CD4-positive, alpha-beta T cell (primary cell): ENCODE data around the gene FGFBP2. TPM values are rescaled to one million over a fixed set of nuclear protein-coding genes. Genes with fewer than 3 reads are reported as not detected.
A peak's percentile ranks its signal among the peaks of the same experiment; 100 is the strongest.

ENCODE experiments used
- ATAC-seq: fragments of 200-7000 bp; cut with Tn5 transposase; one replicate; pipeline ENCODE4 v1.10.0; 2022; ENCODE audit warnings: mild to moderate bottlenecking; ENCODE audit not compliant: poor library complexity
- CTCF ChIA-PET: fragments of 350-600 bp; sonication (Branson Sonifier 250); formaldehyde crosslinking; loops from one replicate; lab custom pipeline; 2021; ENCODE audit warnings: antibody characterized with exemption, inconsistent platforms; lab: Charles Lee
- POLR2A ChIA-PET: fragments of 350-600 bp; sonication (Branson Sonifier 250); formaldehyde crosslinking; loops from one replicate; lab custom pipeline; 2021; ENCODE audit warnings: antibody characterized with exemption, inconsistent platforms; lab: Charles Lee
- DNase-seq, 14 experiments: peaks; one replicate each; pipeline ENCODE4 v3.0.0-alpha.2; 2013 to 2020; ENCODE audit warnings: mixed read lengths in 2 of 14
- H3K27ac ChIP-seq, 2 donors: one replicate each; pipeline versions ENCODE4 v1.5.1 to v1.7.0; 2013; ENCODE audit warnings: low read length in 2 of 2, low read depth in 1 of 2, mild to moderate bottlenecking in 1 of 2
- H3K27me3 ChIP-seq, 2 experiments: 1 replicate in 1 of 2; 2 replicates in 1 of 2; pipeline versions ENCODE4 v1.6.1 to v1.7.0; 2013; ENCODE audit warnings: low read length in 2 of 2, control low read depth in 1 of 2, mild to moderate bottlenecking in 1 of 2, moderate library complexity in 1 of 2; ENCODE audit not compliant: insufficient read depth in 2 of 2, control insufficient read depth in 1 of 2
- H3K36me3 ChIP-seq: one replicate; pipeline ENCODE4 v1.6.1; 2013; ENCODE audit warnings: low read length, control low read depth; ENCODE audit not compliant: insufficient read depth
- H3K4me1 ChIP-seq: one replicate; pipeline ENCODE4 v1.6.1; 2013; ENCODE audit warnings: low read length, control low read depth; ENCODE audit not compliant: insufficient read depth
- H3K4me3 ChIP-seq: one replicate; pipeline ENCODE4 v1.5.1; 2013; ENCODE audit warnings: mild to moderate bottlenecking, low read length, moderate library complexity
- H3K9me3 ChIP-seq, 2 experiments: 1 replicate in 1 of 2; 2 replicates in 1 of 2; pipeline versions ENCODE4 v1.6.1 to v1.7.0; 2013; ENCODE audit warnings: low read length in 2 of 2, mild to moderate bottlenecking in 2 of 2, control low read depth in 1 of 2, moderate library complexity in 1 of 2; ENCODE audit not compliant: control insufficient read depth in 1 of 2, insufficient read depth in 1 of 2
- H3K27ac Mint-ChIP-seq: one replicate; pipeline ENCODE4 v1.8.0; 2020; ENCODE audit warnings: mixed read lengths
- H3K27me3 Mint-ChIP-seq: one replicate; pipeline ENCODE4 v1.8.0; 2021; ENCODE audit warnings: mixed read lengths
- H3K36me3 Mint-ChIP-seq: one replicate; pipeline ENCODE4 v1.8.0; 2021; ENCODE audit warnings: low read depth, mixed read lengths
- H3K4me1 Mint-ChIP-seq: one replicate; pipeline ENCODE4 v1.8.0; 2021; ENCODE audit warnings: low read depth, mixed read lengths
- H3K4me3 Mint-ChIP-seq: one replicate; pipeline ENCODE4 v1.8.0; 2020; ENCODE audit warnings: mild to moderate bottlenecking, mixed read lengths
- H3K9me3 Mint-ChIP-seq: one replicate; pipeline ENCODE4 v1.8.0; 2020; ENCODE audit warnings: mixed read lengths
- intact Hi-C, 2 experiments: fragments of 100-400 bp; cut with DNase I in 1 of 2; cut with micrococcal nuclease in 1 of 2; formaldehyde crosslinking; loops; one replicate each; pipeline versions ENCODE4 v1.15.1 to v1.9.0; 2023 to 2025; cut with DNase I, micrococcal nuclease
- total RNA-seq, 174 experiments: library from RNA in 2 of 174; stranded (reverse) in 2 of 174; gene quantifications; one replicate each; pipeline ENCODE4 v1.2.3 and lab custom pipeline; 2021 to 2026
- TF ChIP-seq, protein P1 (sequence below): fragments of 200-600 bp; IDR thresholded peaks from one replicate; pipeline ENCODE4 v1.8.0; 2022; ENCODE audit warnings: antibody characterized with exemption, mild to moderate bottlenecking

FGFBP2 gene
- total RNA-seq, 2 experiments from 2014 or later, result 1.3 to 1.7 TPM

- Mint-ChIP-seq H3K4me1 (peaks cover 18% of the 10 kb centered on the region), H3K9me3 (no peaks in the 10 kb centered on the region), H3K4me3 (no peak overlapping the region), H3K27ac (no peak overlapping the region), H3K27me3 (no peaks in the 10 kb centered on the region), H3K36me3 (no peaks in the 10 kb centered on the region)
- Histone ChIP-seq H3K9me3 (peaks cover 0 to 5% of the 10 kb centered on the region in 2 experiments), H3K27ac (no peak overlapping the region), H3K36me3 (no peaks in the 10 kb centered on the region), H3K4me1 (peaks cover 13% of the 10 kb centered on the region), H3K4me3 (no peak overlapping the region), H3K27me3 (no peaks in the 10 kb centered on the region)
- ChIA-PET CTCF (no interaction called here), POLR2A (no interaction called here)
- intact Hi-C loops, result loop anchor here in 1 of 2 experiments (5.0 kb wide), 2 partner anchors 76 to 726 kb away; no protein-coding TSS in a partner anchor
- no peak for ATAC-seq
- TF ChIP-seq, protein P1, sequence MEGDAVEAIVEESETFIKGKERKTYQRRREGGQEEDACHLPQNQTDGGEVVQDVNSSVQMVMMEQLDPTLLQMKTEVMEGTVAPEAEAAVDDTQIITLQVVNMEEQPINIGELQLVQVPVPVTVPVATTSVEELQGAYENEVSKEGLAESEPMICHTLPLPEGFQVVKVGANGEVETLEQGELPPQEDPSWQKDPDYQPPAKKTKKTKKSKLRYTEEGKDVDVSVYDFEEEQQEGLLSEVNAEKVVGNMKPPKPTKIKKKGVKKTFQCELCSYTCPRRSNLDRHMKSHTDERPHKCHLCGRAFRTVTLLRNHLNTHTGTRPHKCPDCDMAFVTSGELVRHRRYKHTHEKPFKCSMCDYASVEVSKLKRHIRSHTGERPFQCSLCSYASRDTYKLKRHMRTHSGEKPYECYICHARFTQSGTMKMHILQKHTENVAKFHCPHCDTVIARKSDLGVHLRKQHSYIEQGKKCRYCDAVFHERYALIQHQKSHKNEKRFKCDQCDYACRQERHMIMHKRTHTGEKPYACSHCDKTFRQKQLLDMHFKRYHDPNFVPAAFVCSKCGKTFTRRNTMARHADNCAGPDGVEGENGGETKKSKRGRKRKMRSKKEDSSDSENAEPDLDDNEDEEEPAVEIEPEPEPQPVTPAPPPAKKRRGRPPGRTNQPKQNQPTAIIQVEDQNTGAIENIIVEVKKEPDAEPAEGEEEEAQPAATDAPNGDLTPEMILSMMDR, result no peak
- peak in 1 of 14 experiments; percentile 4 for DNase-seq
Observed at GRCh38 chr4:15958562-15958961, 4.4 kb downstream of the FGFBP2 start.

GRCh38 chr4:15956179-15956850 is 6.7 kb downstream of the FGFBP2 start:
- no peaks in the 10 kb centered on the region for H3K4me1 ChIP-seq

GRCh38 chr4:15955670-15956069 is 7.3 kb downstream of the FGFBP2 start:
- CTCF ChIA-PET, result interaction anchor here (0.7 to 1.4 kb wide), 6 partner anchors 67 to 198 kb away, joined by 3 to 15 read pairs (median 4); no protein-coding TSS in a partner anchor
- Mint-ChIP-seq H3K27me3 (no peaks in the 10 kb centered on the region), H3K4me3 (no peak overlapping the region), H3K9me3 (no peaks in the 10 kb centered on the region), H3K36me3 (no peaks in the 10 kb centered on the region), H3K27ac (no peak overlapping the region), H3K4me1 (no peaks in the 10 kb centered on the region)
- H3K9me3 ChIP-seq, result peaks cover 0 to 5% of the 10 kb centered on the region in 2 experiments
- H3K4me1 ChIP-seq, result no peaks in the 10 kb centered on the region
- no peak overlapping the region for H3K27ac ChIP-seq
- POLR2A ChIA-PET, result no interaction called here
- no peaks in the 10 kb centered on the region for H3K27me3 ChIP-seq
- H3K36me3 ChIP-seq, result no peaks in the 10 kb centered on the region
- TF ChIP-seq, protein P1, result no peak
- ATAC-seq (no peak), DNase-seq (no peak)
- intact Hi-C loops, result loop anchor here (1.0 to 5.0 kb wide), 6 partner anchors 73 to 723 kb away; no protein-coding TSS in a partner anchor
- no peak overlapping the region for H3K4me3 ChIP-seq

More at GRCh38 chr4:15956179-15956850, 6.7 kb downstream of the FGFBP2 start:
- CTCF ChIA-PET, result interaction anchor here (0.7 to 1.4 kb wide), 6 partner anchors 67 to 199 kb away, joined by 3 to 15 read pairs (median 4); no protein-coding TSS in a partner anchor
- POLR2A ChIA-PET, result interaction anchor here (0.6 to 0.7 kb wide), 2 partner anchors 123 to 137 kb away, joined by 3 to 5 read pairs; no protein-coding TSS in a partner anchor
- H3K27ac ChIP-seq, result no peak overlapping the region
- H3K4me1 Mint-ChIP-seq, result no peaks in the 10 kb centered on the region
- DNase-seq (peak; percentile 51 to 83 (median 70)), ATAC-seq (peak; percentile 96)
- intact Hi-C loops, result loop anchor here (1.0 to 5.0 kb wide), 6 partner anchors 74 to 724 kb away; no protein-coding TSS in a partner anchor
- no peaks in the 10 kb centered on the region for H3K9me3 Mint-ChIP-seq
- H3K36me3 Mint-ChIP-seq, result no peaks in the 10 kb centered on the region
- TF ChIP-seq, protein P1, result peak; percentile 78
- H3K9me3 ChIP-seq, result peaks cover 0 to 5% of the 10 kb centered on the region in 2 experiments
- no peak overlapping the region for H3K4me3 ChIP-seq
- H3K36me3 ChIP-seq, result no peaks in the 10 kb centered on the region
- H3K27ac Mint-ChIP-seq, result no peak overlapping the region
- no peaks in the 10 kb centered on the region for H3K27me3 ChIP-seq
- H3K27me3 Mint-ChIP-seq, result no peaks in the 10 kb centered on the region
- H3K4me3 Mint-ChIP-seq, result no peak overlapping the region
